ENCODE results near the gene NFIB.

Gene NFIB

DNA sequence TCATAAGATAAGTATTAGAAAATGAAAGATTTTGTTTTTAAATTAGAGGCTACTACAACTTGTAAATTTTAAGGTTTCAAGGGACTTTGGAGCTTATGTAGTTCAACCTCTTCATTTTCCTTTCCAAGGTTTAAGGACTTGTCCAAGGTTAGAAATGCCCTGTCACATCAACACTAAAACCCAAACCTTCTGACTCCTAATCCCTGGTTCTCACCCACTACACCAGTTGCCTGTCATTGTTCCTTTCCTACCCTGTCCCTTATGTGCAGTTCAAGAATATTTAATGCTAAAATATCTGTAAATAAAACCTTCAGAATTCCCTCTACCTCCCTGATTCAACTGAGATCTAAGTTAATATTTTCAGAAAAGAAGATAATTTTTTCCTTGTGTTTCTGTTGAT is 206.4 kb downstream of the NFIB start:
- no peak for DNase-seq (ENCODE audit: low read depth in 2 of 2)

DNA sequence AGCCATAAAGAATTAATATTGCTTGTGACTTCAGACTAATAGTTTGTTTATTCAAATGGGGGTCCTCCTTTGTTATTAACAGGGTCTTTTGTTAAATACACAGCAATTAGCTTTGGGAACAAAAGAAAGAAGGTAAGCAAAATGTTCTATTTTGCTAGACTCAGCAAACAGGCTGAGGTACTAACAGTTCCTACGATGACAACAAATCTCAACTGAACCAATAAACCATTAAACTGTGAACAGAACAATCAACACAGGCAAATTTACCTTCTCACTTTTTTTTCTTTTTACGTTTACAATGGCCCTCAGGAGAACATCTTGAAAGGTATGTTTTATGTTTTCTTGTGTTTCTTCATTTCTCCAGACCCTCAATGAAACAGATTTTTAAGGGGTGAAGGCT is 207.2 kb downstream of the NFIB start:
- DNase-seq (ENCODE audit: low read depth in 2 of 2): no peak

DNA sequence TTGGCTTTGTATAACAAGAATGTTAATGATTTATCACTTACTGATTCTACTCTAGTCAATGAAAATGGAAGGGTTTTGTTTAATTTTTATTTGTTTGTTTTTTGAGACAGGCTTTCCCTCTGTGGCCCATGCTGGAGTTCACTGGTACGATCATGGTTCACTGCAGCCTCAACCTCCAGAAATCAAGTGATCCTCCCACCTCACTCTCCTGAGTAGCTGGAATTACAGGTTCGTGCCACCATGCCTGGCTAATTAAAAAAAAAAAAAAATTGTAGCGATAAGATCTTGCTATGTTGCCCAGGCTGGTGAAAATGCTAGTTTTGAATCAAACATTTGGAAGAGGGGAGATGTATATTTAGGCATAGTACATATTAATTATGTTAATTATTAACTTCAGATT is 209.4 kb downstream of the NFIB start:
- DNase-seq (ENCODE audit: low read depth in 2 of 2): no peak

DNA sequence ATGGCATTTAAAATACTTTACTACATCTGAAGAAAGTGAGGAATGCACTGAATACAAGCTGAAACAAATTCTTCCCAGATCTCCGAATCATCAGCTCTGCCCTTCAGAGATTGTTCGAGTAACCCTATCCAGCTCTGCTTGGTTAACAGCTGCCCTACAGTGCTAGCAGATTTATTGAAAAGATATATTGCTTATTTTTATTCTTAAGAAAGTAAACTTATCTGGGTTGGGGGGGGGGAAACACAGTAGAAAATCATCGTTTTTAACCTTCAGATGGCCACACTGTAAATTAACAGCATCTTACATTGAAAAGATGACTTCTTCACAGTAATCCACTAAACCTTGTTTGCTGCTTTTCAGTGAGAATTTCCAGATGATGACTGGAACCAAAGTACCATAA is 210.8 kb downstream of the NFIB start:
- no peak for DNase-seq (ENCODE audit: low read depth in 2 of 2)

DNA sequence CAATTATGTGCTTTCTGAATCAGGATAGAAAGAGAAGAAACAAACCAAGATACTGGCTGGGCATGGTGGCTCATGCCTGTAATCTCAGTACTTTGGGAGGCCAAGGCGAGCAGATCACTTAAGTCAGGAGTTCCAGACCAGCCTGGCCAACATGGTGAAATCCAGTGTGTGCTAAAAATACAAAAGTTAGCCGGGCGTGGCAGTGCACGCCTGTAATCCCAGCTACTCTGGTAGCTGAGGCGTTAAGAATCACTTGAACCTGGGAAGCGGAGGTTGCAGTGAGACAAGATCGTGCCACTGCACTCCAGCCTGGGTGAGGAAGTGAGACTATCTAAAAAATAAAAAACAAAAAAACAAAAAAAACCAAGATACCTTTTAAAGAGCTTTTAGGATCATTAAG is 214.2 kb downstream of the NFIB start:
- DNase-seq (ENCODE audit: low read depth in 2 of 2): no peak

DNA sequence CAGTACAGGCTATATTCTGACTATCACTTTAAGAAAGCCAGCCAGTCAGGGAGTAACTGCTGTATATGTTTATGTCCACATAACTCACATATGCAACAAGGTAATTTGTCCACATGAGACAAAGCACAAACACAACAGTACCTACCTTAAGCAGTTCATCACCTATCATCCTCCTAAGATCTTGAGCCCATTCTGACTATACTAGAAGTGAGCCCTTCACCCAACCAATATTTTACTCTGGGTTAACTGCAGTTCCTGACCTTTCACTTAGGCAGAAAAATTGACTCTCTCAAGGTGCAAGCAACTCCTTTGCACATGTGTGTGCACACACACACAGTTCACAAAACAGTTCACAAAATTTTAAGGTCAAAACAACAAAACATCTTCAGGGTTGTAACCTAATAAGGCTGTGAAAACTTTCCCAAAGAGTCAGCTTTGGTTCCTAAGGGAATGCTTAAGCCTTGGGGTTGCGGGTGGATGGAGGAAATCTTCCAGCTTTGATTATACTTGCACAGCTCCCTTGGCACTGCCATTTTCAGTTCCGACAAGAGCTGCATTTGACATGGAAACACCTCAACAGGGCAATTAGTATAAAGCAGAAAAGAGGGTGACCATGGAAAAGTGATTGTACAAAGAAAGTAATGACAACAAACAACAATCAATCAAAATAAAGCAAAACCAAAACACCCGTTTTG is 215.3 kb downstream of the NFIB start:
- DNase-seq (ENCODE audit: low read depth in 2 of 2): no peak

DNA sequence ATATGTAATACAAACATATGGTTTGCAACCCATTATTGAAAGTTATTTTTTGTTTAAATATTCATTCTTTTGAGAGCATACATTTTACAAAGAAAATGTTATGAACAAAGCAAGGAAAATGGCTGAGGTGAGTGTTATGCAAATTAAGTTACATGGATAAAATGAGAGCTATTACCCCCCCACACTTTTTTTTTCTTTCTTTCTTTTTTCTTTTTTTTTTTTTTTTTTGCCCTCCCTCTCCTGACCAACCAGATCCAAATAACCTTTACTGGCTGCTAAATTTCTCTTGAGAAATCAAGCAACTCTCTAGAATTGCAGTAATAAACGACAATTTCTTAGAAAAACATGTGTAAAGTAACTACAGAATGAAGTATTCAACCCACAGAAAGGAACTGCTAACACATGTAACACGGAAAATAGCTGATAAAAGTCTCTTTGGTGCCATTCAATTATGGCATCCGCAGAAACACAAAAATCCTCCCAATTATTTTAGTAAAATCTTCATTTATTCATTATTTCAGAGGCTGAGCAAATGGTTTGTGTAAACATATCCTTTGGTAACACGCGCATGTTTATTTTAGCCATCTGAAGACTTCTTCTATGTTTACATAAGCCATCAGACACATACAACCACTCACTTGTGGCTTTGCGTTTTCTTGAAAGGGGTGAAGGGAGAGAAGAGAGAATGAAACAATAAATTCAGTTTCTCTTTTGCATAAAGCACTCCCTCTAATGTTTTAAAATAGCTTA is 216.1 kb downstream of the NFIB start:
- DNase-seq (ENCODE audit: low read depth in 2 of 2): no peak

DNA sequence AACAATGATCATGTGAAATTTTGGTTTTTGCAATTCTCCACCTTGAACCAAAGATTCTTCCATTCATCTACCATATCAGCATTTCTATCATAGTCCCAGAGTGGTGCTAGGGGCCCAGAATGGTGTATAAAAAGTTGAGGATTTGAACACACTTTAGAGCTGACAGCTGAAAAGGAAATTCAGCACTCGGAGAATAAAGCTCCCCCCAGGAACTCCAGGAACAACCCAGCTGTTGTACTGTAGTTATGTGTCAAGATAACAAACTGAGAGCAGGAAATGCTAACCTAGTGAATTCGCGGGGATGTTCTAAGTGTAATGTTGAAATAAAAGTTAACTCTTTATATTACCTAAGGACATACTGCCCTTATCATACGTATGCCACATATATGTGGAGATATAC is 216.7 kb downstream of the NFIB start:
- no peak for DNase-seq (ENCODE audit: low read depth in 2 of 2)

DNA sequence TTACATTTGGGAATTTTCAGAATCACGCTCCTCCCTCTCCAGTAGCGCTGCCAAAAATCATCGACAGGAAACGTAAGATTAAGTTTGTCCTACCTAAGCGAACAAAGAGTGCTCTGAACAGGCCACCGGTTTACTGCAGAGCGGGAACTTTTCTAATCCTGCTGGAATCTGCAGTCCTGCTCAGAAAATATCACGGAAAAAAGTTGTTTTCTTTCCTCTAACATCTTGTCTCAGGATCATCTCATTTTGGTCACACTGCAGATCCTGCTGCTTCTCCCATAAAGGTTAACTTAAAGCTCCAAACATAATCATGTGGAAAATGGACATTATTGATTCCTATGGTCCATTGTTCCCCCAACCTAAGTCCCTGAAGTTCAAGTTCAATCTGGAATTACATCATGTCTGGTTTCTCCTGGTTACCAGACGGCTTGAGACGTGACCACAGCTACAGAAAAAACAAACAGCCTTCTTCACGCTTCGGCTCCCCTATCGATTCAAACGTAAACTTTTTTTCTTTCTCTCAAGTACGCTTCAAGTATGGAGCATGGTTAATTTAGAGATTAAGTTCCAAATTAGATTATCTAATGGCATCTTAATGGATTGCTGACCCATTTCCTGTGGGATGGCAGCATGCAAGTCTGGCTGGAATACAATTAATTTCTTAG is 217.6 kb downstream of the NFIB start:
- no peak for DNase-seq (ENCODE audit: low read depth in 2 of 2)

DNA sequence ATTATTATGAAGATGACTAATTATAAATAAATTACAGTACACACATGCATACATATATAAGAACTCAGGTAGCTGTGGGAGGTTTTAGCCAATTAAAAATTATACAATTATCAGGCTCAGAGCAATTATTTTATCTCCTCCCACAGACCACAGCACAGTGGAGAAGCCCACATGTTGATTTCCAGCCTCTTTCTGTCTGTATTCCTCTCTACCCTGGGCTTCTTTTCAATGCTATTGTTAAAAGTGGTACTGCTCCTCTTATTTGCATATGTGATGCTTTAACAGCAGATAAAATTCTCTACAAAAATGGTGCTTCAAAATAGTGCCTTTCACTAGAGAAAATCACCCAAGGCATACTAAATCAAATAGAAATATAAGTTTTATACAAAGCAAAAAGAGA is 218.7 kb downstream of the NFIB start:
- no peak for DNase-seq (ENCODE audit: low read depth in 2 of 2)

DNA sequence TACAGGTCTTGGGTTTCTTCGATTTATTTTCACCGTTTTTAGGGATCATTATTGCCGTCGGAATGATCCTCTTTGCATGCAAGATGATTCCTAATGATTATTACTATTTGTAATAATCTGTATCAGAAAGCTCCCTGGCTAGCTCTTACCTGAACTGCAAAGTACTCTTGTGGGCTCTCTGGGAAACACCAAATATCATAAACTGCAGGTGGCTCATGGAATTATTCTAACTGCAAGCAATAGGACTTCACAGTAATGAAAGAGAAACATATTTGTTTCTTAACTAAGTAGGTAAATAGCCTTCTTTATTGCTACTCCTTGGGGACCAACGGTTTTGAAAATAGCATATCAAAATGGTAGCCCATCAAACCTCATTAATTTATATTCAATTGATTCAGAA is 219.4 kb downstream of the NFIB start:
- no peak for DNase-seq (ENCODE audit: low read depth in 2 of 2)

DNA sequence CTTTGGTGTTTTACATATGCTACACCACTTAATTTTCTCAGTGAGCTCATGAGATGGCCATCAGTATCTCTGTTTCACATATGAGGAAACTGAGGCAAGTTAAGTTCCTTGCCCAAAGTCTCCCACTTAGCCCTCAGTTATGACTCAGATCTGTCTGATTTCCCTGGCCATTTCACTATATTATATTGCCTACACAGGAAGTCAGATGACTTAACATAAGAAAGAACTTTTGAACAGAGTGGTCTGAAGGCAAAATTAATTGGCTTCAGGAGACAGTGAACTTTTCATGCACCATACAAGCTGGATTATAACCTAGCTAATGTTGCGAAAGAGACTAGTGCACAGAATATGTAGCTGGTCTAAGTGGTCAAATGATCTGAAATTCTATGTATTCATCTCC is 221.6 kb downstream of the NFIB start:
- DNase-seq (ENCODE audit: low read depth in 2 of 2): no peak

DNA sequence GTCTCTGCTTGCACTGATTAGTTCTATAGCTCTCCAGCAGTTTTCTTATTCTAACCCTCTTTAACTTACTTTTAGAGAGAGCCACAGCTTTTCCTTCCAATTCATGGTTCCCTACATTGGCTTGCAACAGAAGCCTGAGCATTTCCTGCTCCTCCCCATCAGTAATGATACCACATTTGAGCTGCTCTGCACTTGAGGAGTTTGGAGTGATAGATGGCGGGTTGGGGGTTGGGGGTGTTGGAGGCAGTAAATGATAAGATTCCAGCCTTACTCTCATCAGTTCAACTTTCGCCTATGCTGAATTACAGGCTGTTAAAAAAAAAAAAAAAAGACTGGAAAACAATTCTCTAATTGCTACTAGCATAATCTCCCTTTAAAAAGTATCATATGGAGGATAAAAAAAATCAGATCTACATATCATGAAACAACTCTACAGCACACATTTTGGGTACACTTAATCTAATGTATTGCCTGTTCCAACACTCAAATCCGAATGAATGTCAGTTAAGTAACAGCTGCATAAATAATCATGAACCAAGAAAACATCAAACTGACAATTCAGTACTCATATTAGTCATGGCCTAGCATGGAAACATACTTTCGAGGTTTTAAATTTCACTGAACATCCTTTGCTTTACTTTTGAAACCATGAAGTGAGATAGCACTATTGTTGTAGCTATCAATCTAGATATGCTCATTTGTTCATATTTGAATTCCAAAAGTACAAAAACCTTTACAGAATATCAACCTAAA is 224.7 kb downstream of the NFIB start:
- no peak for DNase-seq (ENCODE audit: low read depth in 2 of 2)

DNA sequence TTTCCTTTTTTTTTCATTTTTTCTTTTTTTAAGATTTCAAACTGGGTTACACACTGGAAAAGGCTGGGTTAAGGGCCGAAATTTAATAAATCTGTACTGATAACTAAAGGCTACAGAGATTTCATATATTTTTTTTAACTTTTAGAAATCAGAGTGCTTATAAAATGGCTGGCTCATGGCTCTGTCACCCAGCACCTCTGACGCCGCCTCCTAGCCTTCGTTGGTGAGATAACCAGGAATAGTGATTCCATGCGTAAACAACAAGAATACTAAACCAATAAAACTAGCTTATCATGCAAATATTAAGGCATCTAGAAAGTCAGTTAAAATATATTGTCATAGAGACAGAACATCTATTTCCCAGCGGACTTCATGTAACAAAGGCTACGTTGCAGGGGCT is 226.4 kb downstream of the NFIB start:
- no peak for DNase-seq (ENCODE audit: low read depth in 2 of 2)

DNA sequence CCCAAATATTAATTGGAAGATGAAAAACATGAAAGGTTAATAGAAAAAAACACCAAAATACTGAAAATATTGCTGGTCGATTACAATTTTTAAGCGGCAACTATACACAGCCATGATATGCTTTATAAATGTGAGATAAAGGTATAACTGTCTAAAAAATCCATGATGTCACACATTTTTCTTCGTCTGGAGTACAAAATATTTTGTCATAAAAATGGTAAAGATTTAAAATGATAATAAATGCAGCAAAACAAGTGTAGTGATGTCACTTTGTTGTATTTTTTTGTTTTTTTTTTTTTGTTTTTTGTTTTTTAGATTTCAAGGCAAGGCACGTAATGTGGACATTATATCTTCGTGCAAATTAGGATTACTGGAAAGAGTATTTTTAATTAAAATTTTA is 227.4 kb downstream of the NFIB start:
- DNase-seq (ENCODE audit: low read depth in 2 of 2): no peak

DNA sequence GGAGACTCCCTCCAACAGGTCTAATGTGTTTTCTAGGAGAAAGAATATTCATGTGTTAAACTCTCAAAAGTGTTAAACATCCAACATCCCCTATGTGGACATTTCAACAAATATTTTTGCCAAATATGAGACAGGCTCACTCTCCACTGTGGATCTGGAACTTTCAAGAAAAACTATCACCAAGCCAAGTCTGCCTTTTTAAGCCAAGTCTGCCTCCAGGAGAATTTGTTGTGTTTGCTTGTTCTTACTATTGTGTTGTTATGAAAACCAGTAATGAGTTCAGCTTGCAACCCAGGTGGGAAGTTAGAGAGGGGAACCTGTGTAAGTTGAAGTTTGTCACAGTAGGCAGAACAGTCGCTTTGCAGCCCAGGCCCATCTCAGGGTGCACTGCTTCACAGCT is 228.1 kb downstream of the NFIB start:
- DNase-seq (ENCODE audit: low read depth in 2 of 2): no peak

DNA sequence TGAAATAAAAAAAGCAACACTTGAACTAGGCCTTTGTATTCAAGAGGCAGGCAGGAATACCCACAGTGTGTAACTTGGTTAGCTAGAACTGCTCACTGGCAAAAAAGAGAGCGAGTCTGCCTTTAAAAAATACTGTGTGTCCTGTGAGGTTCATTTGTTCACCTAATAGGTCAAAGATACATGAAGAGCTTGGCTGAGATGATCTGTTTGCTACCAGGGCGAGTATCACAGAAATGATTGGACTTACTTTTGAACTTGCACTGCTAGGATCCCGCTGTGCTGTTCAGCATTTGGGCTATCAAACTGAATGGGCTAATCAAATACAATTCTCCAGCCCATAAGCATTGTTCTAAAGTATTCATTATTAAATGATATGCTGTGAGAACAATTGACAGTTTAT is 229.1 kb downstream of the NFIB start:
- no peak for DNase-seq (ENCODE audit: low read depth in 2 of 2)

DNA sequence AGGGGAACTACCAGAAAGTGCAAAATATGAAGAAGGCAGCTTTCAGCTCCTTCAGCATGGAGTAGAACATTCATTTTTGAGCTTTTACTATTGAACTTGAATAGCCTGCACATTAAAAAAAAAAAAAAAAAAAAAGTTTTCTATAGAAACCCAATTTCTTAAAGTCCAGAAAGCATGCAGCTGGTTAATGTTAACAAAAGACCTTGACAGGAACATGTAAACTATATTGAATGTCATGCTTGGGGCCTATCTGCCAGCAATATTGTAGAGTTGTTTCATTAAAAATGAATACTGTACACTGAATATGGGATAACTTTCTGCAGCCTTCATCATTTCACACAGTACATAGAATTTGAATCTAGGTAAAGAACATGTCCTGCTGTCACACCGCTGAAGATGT is 230.6 kb downstream of the NFIB start:
- DNase-seq (ENCODE audit: low read depth in 2 of 2): no peak

DNA sequence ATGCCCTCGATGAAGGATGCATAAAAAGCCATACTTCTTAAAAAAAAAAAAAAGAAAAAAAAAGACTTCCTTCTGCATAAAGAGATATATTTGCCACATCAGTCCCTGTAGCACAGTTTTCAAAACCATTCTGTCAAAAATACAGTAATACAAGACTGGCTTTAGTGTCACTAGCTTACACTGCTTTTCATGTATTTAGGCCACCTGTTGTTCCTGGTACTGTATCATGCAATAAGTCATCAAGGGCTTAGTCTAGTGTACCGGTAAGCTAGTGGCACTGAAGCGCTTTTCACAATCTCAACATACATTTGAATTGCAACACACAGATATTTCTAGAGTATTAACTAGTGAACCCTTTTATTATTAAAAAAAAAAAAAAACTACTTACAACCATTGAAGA is 231.2 kb downstream of the NFIB start:
- DNase-seq (ENCODE audit: low read depth in 2 of 2): no peak

DNA sequence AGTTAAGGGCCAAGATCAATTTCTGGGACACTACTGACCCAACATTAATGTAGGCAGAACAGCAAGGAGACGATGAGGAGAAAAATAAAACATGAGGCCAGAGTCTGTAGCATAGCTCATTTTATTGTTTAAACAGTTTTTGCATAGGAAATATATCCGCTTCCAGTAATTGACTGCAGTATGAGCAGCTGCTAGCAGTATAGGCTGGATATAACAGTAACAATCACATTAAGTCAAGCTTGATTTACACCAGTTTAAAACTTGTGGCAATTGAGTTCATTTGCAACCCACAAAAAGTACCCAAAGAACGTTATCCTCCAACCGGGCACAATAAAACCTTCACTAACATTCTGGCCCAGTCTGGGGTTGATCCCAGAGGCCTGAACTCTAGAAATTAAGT is 232.2 kb downstream of the NFIB start:
- no peak for DNase-seq (ENCODE audit: low read depth in 2 of 2)

DNA sequence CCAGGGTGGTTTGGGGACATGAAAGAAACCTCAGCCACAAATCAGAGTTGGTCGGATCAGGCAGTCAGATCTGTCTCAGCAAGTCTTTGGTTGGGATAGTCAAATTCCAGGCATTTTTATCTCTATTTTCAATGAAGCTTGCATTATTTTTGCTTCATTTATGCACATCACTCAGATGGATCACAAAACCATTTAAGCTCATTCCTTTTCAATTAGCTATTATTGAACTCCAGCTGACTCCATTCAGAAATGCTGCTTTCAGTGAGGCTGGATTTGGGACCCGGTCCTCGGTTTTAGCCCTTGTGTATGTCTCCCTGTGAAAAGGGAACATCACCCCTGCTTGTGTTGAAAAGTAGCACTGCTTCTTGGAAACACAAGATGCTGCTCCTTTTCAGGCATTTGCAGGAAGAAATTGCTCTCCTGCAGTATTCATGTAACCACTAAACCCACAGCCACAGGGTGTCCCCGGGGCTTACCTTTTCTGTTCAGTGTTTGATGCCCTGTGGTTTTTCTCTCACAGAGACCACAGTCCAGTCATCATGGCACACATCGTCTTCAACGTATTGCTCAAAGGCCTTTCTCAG is 232.9 kb downstream of the NFIB start:
- no peak for DNase-seq (ENCODE audit: low read depth in 2 of 2)

DNA sequence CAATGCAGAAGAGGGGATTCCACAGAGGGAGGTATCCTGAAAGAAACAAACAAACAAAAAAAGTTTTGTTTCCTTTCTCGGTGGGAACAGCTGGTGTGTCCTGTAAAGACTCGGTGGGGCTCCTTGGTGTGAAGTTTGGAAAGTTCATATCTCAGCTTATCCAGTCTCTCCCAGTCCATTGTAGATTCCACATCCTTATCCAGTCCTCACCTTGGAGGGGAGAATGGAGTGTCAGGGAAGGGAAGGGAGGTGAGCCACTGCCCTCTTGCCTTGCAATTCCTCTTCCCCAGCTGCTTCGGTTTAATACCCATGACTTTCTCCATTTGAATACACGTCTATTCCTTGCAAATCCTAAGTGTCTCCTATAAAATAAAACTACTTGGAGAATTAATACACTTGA is 234.5 kb downstream of the NFIB start:
- DNase-seq (ENCODE audit: low read depth in 2 of 2): no peak
